Small intestine (tissue), 7 donors: ENCODE results near the gene DHRS4L2. TPM values are rescaled to one million over a fixed set of nuclear protein-coding genes. Genes with fewer than 3 reads are reported as not detected.
"Not testable (repeated sequence)": the region's sequence is repeated elsewhere in the genome, so short reads cannot be mapped to it uniquely, and the experiment has no call there.

Experiments
- DNase-seq, 2 donors: peaks; one replicate each; pipeline versions ENCODE4 v3.0.0 to v3.0.0-alpha.2; 2013
- FAIRE-seq: peaks from 2 replicates; lab custom pipeline; 2012; peaks lifted over from hg19 to GRCh38; lab: Jason Lieb, UNC
- H3K27ac ChIP-seq, 3 donors: one replicate each; pipeline ENCODE4 v1.5.1; 2013; ENCODE audit warnings: low read length in 2 of 3, mild to moderate bottlenecking in 2 of 3, control low read depth in 1 of 3, inconsistent platforms in 1 of 3, low read depth in 1 of 3, moderate library complexity in 1 of 3
- H3K27me3 ChIP-seq, 3 donors: one replicate each; pipeline ENCODE4 v1.6.1; 2013; ENCODE audit warnings: low read length in 3 of 3, inconsistent platforms in 1 of 3; ENCODE audit not compliant: control insufficient read depth in 3 of 3, insufficient read depth in 3 of 3
- H3K36me3 ChIP-seq, 3 donors: one replicate each; pipeline ENCODE4 v1.6.1; 2013; ENCODE audit warnings: low read length in 3 of 3, inconsistent platforms in 1 of 3, low read depth in 1 of 3, mild to moderate bottlenecking in 1 of 3, moderate library complexity in 1 of 3; ENCODE audit not compliant: control insufficient read depth in 3 of 3, insufficient read depth in 2 of 3
- H3K4me1 ChIP-seq, 3 donors: one replicate each; pipeline ENCODE4 v1.6.1; 2013; ENCODE audit warnings: low read length in 2 of 3, inconsistent platforms in 1 of 3, low read depth in 1 of 3, mild to moderate bottlenecking in 1 of 3, moderate library complexity in 1 of 3; ENCODE audit not compliant: control insufficient read depth in 3 of 3, insufficient read depth in 2 of 3
- H3K4me3 ChIP-seq, 3 donors: one replicate each; pipeline ENCODE4 v1.5.1; 2013; ENCODE audit warnings: low read length in 3 of 3, control low read depth in 1 of 3, inconsistent platforms in 1 of 3, low read depth in 1 of 3, mild to moderate bottlenecking in 1 of 3, moderate library complexity in 1 of 3
- H3K9me3 ChIP-seq, 2 donors: one replicate each; pipeline ENCODE4 v1.6.1; 2013; ENCODE audit warnings: low read depth in 1 of 2, low read length in 1 of 2; ENCODE audit not compliant: control insufficient read depth in 2 of 2, insufficient read depth in 1 of 2
- WGBS, 3 donors: extraction: QIAGEN DNeasy Blood & Tissue Kit; methylation state at CpG; one replicate each; pipeline ENCODE4 v1.1.7; 2013; 5-methylcytosine and 5-hydroxymethylcytosine counted together
- polyA plus RNA-seq, 4 donors: library from polyadenylated mRNA; stranded (reverse) in 3 of 4; unstranded in 1 of 4; fragments of 200-250 nt in 3 of 4; fragments of 120-200 nt in 1 of 4; gene quantifications; one replicate each; pipeline versions ENCODE4 v1.2.1 to v1.2.3, GENCODE V29; 2013
- donor health status: healthy with polysubstance abuse.
- donor health status: control.
- donor health status: control.
- donor health status: Bipolar disorder and iron deficiency.
- donor health status: healthy.

DHRS4L2 gene
- polyA plus RNA-seq, 4 donors = 34.8 to 162 (median 107) TPM

DNA sequence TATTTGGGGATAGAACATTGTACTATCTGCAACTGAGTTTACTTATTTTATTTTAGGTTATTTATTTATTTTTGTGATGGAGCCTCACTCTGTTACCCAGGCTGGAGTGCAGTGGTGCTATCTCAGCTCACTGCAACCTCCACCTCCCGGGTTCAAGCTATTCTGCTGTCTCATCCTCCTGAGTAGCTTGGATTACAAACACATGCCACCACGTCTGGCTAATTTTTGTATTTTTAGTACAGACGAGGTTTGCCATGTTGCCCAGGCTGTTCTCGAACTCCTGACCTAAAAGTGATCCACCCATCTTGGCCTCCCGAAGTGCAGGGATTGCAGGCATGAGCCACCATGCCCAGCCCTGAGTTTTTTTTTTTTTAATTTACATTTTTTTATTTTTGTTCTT, 10.9 kb downstream of the DHRS4L2 start:
- not testable (repeated sequence) for H3K27ac ChIP-seq, H3K4me1 ChIP-seq, H3K27me3 ChIP-seq, DNase-seq, H3K9me3 ChIP-seq, H3K36me3 ChIP-seq, H3K4me3 ChIP-seq, FAIRE-seq
- 92 to 100% (median 94%) methylated on average over 1 of the region's 5 CpGs for WGBS, 3 donors

DNA sequence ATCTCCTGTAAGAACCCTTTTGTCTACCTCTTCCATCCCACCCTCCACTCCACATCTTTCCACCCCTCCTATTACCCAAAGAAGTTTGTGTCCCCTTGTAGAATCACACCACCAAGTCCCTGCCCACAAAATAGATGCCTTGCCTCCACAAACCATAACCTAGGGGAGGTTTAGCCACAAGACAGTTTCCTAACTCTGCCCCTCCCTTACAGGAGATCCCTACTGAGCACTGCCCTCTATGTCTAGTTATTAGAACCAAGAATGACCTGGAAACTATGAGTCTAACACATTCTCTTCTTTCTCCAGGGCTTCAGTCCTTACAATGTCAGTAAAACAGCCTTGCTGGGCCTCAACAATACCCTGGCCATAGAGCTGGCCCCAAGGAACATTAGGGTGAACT, 12.3 kb downstream of the DHRS4L2 start:
- H3K27me3 ChIP-seq, H3K4me1 ChIP-seq, H3K36me3 ChIP-seq, H3K27ac ChIP-seq, DNase-seq, H3K4me3 ChIP-seq, FAIRE-seq, H3K9me3 ChIP-seq: not testable (repeated sequence)

DNA sequence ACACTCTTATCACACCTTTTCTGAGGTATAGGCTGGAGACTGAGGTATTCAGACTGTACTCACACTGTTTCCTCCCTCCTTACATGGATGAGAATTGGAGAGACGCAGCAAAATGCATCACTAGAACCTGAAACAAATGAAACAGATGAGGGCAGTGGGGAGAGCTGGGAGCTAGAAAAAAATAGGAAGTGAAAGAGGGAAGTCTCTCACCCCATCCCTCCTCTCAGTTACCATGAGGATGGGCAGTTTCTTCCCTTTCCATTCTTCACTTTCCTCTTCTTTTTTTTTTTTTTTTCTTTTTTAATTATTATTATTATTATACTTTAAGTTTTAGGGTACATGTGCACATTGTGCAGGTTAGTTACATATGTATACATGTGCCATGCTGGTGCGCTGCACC, 12.9 kb downstream of the DHRS4L2 start:
- not testable (repeated sequence) for H3K27me3 ChIP-seq, H3K27ac ChIP-seq, FAIRE-seq, H3K9me3 ChIP-seq, H3K4me1 ChIP-seq, H3K4me3 ChIP-seq, H3K36me3 ChIP-seq, DNase-seq
- WGBS, 3 donors = 100% methylated on average over 1 of the region's 2 CpGs; no CpG with 5 or more reads in 2 of the 3 donors

DNA sequence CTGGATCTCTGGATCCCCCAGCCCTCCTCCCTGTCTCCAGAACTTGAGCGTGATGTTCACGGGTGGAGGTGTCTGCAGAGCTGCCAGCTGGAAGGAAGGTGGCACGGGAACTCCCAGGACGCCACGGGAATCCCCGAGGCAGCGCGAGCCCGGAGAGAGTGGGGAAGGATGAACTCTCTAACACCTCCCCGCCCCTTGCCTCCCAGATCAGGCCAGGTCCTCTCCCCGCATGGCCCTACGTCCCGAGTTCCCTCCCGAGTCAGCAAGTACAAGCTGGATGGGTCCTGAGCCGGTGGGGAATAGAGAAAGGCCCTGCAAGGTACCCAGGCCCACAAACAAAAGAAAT, 17.7 kb downstream of the DHRS4L2 start:
- not testable (repeated sequence) for H3K27ac ChIP-seq, FAIRE-seq, DNase-seq, H3K9me3 ChIP-seq, H3K27me3 ChIP-seq, H3K4me1 ChIP-seq, H3K36me3 ChIP-seq
- H3K4me3 ChIP-seq = peak overlapping the region in 2 of 3 donors; percentile 29 to 34
- WGBS, 3 donors = 0 to 3% (median 0%) methylated on average over 1 to 5 of the region's 15 CpGs

DNA sequence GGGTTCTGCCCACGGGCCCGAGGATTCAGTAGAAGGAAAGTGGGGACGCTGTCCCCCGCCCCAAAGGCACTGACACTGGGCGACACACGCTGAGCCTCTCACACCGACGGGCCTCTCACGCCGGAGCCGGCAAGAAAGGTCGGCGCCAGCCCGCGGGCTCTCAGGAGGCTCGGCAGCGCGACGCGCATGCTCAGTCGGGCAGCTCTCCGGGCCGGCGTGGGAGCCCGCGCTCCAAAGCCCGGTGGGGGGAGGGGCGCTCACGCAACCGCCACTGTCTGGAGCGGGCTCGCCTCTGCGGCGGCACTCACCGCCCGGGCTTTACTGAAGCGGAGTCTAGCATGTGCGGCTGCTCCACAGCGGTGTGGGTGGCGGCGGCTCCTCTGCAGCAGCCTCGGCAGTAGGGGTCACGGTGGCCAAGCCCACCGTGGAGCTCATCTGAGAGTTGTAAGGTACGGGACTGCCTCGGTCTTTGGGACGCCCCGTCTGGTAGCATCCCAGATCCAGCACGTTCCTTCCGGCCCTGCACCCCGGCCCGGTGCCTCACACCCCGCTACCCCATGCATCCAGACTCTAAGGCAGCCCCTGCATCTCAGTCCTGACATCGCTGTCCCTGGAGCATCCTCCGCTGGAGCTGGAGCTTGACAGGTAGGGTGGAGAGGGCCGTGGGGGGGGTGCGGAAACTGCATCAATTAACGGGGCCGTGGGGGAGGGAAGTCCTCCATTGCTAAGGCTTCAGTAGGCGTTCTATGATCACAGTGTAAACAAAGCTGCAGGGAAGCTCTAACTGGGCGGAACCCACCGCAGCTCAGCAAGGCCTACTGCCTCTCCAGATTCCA, 18.3 kb downstream of the DHRS4L2 start:
- H3K4me3 ChIP-seq = peak overlapping the region in 2 of 3 donors; percentile 29 to 34
- not testable (repeated sequence) for H3K9me3 ChIP-seq, H3K27ac ChIP-seq, H3K27me3 ChIP-seq, H3K36me3 ChIP-seq, H3K4me1 ChIP-seq, FAIRE-seq
- DNase-seq = peak in 1 of 2 donors; percentile 51
- WGBS, 3 donors = 1 to 4% (median 3%) methylated on average over 28 to 53 of the region's 62 CpGs

DNA sequence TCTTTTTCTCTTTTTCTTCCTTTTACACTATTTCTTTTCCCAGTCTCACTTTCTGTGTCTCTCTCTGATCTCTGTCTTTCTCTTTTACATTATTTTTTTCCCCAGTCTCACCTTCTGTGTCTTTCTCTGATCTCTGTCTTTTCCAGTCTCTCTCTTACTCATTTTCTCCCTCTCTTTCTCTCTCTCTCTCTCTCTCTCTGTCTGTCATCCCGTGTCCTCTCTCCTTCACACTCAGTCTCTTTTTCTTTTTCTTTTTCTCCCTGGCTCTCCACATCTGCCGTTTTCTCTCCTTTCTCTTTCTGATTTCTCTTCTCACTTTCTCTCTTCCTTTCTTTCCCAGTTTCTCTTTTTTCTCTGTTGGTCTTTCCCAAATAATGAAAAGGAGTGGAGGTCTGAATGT, 22.3 kb downstream of the DHRS4L2 start:
- no peaks in the 10 kb centered on the region for H3K9me3 ChIP-seq
- no peak for FAIRE-seq
- 66 to 75% (median 70%) methylated on average over 2 of the region's 2 CpGs for WGBS, 3 donors

DNA sequence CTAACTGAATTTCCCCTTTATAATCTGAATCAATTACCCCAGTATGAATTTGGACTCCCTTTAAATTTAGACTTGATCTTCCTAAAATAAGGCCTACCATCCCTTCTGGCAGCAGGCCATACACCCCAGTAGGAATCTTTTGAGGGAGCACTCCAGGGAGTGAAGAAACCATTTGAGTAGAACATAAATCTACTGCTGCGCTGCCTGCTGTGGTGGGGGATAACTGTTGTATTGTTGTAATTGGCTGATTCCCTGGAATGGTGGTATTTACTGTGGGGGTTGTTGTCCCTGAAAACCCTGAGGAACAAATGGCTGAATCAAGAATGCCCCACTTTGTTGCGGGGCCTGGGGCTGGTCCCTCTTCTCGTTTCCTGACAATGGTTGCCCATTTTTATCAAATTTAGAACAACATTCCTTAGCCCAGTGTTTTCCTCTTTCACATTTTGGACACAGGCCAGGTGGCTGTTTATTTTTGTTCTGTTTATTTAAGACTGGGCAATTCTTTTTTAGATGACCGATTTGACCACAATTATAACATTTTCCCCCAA, 24.1 kb downstream of the DHRS4L2 start:
- H3K27ac ChIP-seq, H3K4me3 ChIP-seq, FAIRE-seq, H3K4me1 ChIP-seq, H3K9me3 ChIP-seq, DNase-seq, H3K36me3 ChIP-seq, H3K27me3 ChIP-seq: not testable (repeated sequence)
- 52 to 78% (median 77%) methylated on average over 4 of the region's 4 CpGs for WGBS, 3 donors

More for the DNA sequence above, 22.3 kb downstream of the DHRS4L2 start:
- Histone ChIP-seq H3K4me3 (no peak overlapping the region), H3K27ac (no peak overlapping the region), H3K27me3 (no peaks in the 10 kb centered on the region), H3K36me3 (no peaks in the 10 kb centered on the region), H3K4me1 (no peaks in the 10 kb centered on the region)
- DNase-seq = no peak

DNA sequence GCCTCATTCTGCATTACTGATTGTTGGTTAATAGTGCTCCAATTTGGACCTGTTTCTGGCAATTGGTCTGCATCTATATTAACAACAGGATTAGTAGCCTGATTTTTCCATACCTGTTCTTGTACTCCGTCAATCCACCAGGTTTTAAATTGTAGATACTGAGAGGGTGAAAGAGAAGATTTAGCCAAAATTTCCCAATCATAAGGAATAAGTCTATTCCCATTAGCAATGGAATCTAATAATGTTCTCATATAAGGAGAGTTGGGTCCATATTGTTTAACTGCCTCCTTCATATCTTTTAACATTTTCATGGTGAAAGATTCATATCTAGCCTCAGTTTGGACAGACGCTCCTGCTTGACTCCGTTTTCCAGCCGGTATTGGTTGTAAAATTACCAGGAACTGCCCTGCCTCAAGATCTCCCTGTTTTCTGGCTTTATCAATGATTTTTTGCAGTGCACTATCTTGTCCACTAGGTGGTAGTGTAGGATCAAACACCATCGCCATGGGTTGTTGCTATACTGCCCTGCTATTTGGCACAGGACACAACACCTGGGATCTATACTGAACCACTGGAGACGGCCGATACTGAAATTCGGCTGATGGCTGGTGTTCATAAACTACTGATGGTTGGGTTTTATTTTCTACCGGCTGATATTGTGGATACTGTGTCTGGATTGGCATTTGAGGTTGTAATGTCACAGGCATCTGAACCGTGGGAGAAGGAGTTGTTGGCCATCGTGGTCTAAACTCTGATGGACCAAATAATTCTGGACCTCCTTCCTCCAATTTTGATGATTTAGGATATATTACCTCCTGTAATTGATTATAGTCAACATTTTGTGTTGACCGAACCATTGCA, 25.2 kb downstream of the DHRS4L2 start:
- FAIRE-seq (no peak), DNase-seq (peak; percentile 87 to 88)
- Histone ChIP-seq H3K27ac (no peak overlapping the region), H3K4me1 (no peaks in the 10 kb centered on the region), H3K36me3 (no peaks in the 10 kb centered on the region), H3K4me3 (no peak overlapping the region), H3K27me3 (no peaks in the 10 kb centered on the region), H3K9me3 (no peaks in the 10 kb centered on the region)
- WGBS, 3 donors = 25 to 30% (median 25%) methylated on average over 12 of the region's 12 CpGs
